ENCODE measurements around the gene FAM50A.
A peak's percentile ranks its signal among the peaks of the same experiment; 100 is the strongest.

DNA sequence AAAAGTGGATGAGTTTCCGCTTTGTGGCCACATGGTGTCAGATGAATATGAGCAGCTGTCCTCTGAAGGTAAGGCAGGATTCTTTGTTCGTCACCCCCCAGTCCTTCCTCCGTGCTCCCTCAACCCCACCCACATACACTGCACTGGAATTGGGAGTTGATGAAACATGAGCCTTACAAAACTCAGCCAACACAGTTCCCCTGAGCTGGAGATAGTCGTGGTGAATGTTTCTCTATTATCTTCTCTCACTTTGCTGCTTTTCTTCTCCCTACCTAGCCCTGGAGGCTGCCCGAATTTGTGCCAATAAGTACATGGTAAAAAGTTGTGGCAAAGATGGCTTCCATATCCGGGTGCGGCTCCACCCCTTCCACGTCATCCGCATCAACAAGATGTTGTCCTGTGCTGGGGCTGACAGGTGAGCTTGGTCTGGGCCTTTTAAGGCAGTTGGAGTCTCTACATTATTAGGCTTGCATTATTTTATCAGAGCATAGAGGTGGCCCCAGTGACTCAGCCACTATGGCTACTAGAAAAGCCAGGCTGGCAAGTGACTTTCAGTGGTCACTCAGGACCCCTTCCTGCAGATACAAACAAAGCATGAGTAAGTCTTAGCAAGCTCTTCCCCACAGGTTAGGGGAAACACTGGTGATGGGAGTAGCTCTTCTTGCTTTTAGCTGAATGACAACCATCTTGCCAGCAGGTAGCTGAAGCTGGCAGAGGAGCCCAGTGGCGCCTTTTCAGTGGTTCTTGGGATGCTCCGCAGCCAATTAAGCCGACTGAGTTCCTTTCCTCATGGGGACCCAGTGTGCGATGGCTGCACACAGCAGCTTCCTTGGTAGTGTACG, 44.2 kb upstream of the FAM50A start:
- peak; percentile 43; the same call in 1 of the 2 replicates for TF ChIP-seq POLR2AphosphoS5 (IDR thresholded peaks at IDR 0.05; ENCODE audit: low read depth)
- TF ChIP-seq, protein P1, sequence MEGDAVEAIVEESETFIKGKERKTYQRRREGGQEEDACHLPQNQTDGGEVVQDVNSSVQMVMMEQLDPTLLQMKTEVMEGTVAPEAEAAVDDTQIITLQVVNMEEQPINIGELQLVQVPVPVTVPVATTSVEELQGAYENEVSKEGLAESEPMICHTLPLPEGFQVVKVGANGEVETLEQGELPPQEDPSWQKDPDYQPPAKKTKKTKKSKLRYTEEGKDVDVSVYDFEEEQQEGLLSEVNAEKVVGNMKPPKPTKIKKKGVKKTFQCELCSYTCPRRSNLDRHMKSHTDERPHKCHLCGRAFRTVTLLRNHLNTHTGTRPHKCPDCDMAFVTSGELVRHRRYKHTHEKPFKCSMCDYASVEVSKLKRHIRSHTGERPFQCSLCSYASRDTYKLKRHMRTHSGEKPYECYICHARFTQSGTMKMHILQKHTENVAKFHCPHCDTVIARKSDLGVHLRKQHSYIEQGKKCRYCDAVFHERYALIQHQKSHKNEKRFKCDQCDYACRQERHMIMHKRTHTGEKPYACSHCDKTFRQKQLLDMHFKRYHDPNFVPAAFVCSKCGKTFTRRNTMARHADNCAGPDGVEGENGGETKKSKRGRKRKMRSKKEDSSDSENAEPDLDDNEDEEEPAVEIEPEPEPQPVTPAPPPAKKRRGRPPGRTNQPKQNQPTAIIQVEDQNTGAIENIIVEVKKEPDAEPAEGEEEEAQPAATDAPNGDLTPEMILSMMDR (IDR thresholded peaks at IDR 0.05; ENCODE audit: insufficient read depth, low read length), result no peak
- no peak for TF ChIP-seq SPI1 (IDR thresholded peaks at IDR 0.05; ENCODE audit: borderline replicate concordance, low read depth)

Data from HL-60 (cell line).